Measurements from ENCODE around the gene MRPL4. TPM values are rescaled to one million over a fixed set of nuclear protein-coding genes. Genes with fewer than 3 reads are reported as not detected.

Gene MRPL4
- total and polyA plus RNA-seq, 4 donors = 21.5 to 74.8 (median 33.7) TPM

DNA sequence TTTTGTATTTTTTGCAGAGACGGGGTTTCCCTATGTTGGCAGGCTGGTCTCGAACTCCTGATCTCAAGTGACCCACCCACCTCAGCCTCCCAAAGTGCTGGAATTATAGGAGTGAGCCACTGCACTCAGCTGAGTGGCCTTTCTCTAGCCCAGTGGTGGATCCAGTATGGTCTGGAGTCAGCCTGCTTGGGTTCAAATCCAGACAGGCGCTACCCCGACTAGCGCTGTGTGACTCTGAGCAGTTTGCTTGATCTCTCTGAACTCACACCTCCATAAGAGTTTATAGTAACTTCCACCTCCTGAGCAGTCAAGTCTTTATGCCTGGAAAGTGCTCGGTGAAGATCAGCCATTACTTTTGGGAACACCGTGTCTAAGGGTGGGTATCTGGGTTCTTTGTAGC lies 31.3 kb upstream of the MRPL4 start:
- no peak overlapping the region for H3K9ac ChIP-seq (ENCODE audit: low read depth in 1 of 2, low read length in 2 of 2)
- H3K36me3 ChIP-seq (ENCODE audit: control insufficient read depth in 4 of 4, insufficient read depth in 3 of 4, low read depth in 1 of 4, low read length in 3 of 4) = peaks cover 0 to 3% (median under 1%) of the 10 kb centered on the region in 4 donors
- no peak for DNase-seq (ENCODE audit: low spot score)
- WGBS = 94% methylated on average over 7 of the region's 7 CpGs
- no peak overlapping the region for H3K4me3 ChIP-seq (ENCODE audit: low read depth in 1 of 3, low read length in 3 of 3)
- peaks cover 0 to 5% (median 2%) of the 10 kb centered on the region in 4 donors for H3K4me1 ChIP-seq (ENCODE audit: control insufficient read depth in 4 of 4, insufficient read depth in 4 of 4, low read length in 3 of 4)
- TF ChIP-seq, protein P1, sequence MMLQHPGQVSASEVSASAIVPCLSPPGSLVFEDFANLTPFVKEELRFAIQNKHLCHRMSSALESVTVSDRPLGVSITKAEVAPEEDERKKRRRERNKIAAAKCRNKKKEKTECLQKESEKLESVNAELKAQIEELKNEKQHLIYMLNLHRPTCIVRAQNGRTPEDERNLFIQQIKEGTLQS (IDR thresholded peaks at IDR 0.05) = no peak
- TF ChIP-seq JUND (IDR thresholded peaks at IDR 0.05) (no peak), GABPA (IDR thresholded peaks at IDR 0.05 in 1 of 2, conservative IDR thresholded peaks at IDR 0.05 in 1 of 2) (no peak), FOXA1 (IDR thresholded peaks at IDR 0.05) (no peak), TAF1 (conservative IDR thresholded peaks at IDR 0.05) (no peak), HNF4A (conservative IDR thresholded peaks at IDR 0.05) (no peak), FOXA2 (IDR thresholded peaks at IDR 0.05) (no peak), EGR1 (IDR thresholded peaks at IDR 0.05; ENCODE audit: low read depth in 2 of 2) (no peak), YY1 (IDR thresholded peaks at IDR 0.05) (no peak), RXRA (IDR thresholded peaks at IDR 0.05) (no peak), HNF4G (IDR thresholded peaks at IDR 0.05) (no peak), RAD21 (IDR thresholded peaks at IDR 0.05) (no peak), NR2F2 (IDR thresholded peaks at IDR 0.05) (no peak), SP1 (IDR thresholded peaks at IDR 0.05) (no peak)
- TF ChIP-seq, protein P2, sequence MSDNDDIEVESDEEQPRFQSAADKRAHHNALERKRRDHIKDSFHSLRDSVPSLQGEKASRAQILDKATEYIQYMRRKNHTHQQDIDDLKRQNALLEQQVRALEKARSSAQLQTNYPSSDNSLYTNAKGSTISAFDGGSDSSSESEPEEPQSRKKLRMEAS (IDR thresholded peaks at IDR 0.05) = no peak
- TF ChIP-seq, protein P3, sequence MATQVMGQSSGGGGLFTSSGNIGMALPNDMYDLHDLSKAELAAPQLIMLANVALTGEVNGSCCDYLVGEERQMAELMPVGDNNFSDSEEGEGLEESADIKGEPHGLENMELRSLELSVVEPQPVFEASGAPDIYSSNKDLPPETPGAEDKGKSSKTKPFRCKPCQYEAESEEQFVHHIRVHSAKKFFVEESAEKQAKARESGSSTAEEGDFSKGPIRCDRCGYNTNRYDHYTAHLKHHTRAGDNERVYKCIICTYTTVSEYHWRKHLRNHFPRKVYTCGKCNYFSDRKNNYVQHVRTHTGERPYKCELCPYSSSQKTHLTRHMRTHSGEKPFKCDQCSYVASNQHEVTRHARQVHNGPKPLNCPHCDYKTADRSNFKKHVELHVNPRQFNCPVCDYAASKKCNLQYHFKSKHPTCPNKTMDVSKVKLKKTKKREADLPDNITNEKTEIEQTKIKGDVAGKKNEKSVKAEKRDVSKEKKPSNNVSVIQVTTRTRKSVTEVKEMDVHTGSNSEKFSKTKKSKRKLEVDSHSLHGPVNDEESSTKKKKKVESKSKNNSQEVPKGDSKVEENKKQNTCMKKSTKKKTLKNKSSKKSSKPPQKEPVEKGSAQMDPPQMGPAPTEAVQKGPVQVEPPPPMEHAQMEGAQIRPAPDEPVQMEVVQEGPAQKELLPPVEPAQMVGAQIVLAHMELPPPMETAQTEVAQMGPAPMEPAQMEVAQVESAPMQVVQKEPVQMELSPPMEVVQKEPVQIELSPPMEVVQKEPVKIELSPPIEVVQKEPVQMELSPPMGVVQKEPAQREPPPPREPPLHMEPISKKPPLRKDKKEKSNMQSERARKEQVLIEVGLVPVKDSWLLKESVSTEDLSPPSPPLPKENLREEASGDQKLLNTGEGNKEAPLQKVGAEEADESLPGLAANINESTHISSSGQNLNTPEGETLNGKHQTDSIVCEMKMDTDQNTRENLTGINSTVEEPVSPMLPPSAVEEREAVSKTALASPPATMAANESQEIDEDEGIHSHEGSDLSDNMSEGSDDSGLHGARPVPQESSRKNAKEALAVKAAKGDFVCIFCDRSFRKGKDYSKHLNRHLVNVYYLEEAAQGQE (IDR thresholded peaks at IDR 0.05) = no peak
- TF ChIP-seq, protein P4, sequence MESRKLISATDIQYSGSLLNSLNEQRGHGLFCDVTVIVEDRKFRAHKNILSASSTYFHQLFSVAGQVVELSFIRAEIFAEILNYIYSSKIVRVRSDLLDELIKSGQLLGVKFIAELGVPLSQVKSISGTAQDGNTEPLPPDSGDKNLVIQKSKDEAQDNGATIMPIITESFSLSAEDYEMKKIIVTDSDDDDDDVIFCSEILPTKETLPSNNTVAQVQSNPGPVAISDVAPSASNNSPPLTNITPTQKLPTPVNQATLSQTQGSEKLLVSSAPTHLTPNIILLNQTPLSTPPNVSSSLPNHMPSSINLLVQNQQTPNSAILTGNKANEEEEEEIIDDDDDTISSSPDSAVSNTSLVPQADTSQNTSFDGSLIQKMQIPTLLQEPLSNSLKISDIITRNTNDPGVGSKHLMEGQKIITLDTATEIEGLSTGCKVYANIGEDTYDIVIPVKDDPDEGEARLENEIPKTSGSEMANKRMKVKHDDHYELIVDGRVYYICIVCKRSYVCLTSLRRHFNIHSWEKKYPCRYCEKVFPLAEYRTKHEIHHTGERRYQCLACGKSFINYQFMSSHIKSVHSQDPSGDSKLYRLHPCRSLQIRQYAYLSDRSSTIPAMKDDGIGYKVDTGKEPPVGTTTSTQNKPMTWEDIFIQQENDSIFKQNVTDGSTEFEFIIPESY (IDR thresholded peaks at IDR 0.05) = no peak
- TF ChIP-seq, protein P5, sequence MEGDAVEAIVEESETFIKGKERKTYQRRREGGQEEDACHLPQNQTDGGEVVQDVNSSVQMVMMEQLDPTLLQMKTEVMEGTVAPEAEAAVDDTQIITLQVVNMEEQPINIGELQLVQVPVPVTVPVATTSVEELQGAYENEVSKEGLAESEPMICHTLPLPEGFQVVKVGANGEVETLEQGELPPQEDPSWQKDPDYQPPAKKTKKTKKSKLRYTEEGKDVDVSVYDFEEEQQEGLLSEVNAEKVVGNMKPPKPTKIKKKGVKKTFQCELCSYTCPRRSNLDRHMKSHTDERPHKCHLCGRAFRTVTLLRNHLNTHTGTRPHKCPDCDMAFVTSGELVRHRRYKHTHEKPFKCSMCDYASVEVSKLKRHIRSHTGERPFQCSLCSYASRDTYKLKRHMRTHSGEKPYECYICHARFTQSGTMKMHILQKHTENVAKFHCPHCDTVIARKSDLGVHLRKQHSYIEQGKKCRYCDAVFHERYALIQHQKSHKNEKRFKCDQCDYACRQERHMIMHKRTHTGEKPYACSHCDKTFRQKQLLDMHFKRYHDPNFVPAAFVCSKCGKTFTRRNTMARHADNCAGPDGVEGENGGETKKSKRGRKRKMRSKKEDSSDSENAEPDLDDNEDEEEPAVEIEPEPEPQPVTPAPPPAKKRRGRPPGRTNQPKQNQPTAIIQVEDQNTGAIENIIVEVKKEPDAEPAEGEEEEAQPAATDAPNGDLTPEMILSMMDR (IDR thresholded peaks at IDR 0.05; ENCODE audit: low read depth, low read length, missing input control) = no peak
- no peaks in the 10 kb centered on the region for H3K27me3 ChIP-seq (ENCODE audit: control insufficient read depth in 4 of 4, insufficient read depth in 4 of 4, low read length in 3 of 4)
- H3K27ac ChIP-seq (ENCODE audit: low read depth in 1 of 2, low read length in 2 of 2) = no peak overlapping the region
- no peaks in the 10 kb centered on the region for H3K9me3 ChIP-seq (ENCODE audit: control insufficient read depth in 4 of 4, low read length in 3 of 4)

Data from liver (tissue), 9 donors.